ENCODE measurements around the gene PLLP. TPM values are rescaled to one million over a fixed set of nuclear protein-coding genes. Genes with fewer than 3 reads are reported as not detected.

Gene PLLP
- polyA plus RNA-seq, 1 donor (not counting 4 experiments of a cell fraction or from before 2014, with no cell fraction given): 8.7 TPM

DNA sequence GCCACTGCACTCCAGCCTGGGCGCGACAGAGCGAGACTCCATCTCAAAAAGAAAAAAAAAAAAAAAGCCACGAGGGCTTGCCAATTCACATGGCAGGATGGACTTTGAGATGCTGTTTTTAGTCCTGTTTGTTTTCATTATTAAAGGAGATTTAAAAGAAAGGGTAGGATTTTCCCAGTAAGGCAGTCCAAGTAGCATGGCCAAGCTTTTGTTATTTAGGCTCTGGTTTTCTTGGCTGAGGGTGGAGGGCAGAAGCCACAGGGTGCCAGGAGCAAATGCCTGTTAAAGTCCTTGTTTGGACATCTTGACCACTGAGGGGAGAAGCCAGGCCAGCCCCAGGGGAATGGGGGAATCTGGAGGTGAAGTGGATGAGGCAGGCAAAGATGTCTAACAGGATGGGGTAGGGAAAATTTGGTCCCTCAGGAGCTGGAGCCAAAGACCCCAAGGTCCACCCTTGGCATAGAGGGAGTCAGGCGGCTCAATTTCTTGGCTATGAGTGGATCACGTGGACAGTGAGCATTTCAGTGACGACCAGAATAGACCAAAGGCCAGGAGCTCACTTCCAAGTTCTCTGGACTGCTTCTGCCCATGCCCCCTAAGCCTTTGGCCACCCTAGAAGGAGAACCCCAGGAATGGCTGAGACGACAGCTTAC is 20.8 kb upstream of the PLLP start:
- no peak overlapping the region for H3K27ac ChIP-seq (ENCODE audit: control insufficient read depth, insufficient read depth, low read length)
- no peak for TF ChIP-seq EZH2 (IDR thresholded peaks at IDR 0.05; ENCODE audit: low read length)
- TF ChIP-seq, protein P1, sequence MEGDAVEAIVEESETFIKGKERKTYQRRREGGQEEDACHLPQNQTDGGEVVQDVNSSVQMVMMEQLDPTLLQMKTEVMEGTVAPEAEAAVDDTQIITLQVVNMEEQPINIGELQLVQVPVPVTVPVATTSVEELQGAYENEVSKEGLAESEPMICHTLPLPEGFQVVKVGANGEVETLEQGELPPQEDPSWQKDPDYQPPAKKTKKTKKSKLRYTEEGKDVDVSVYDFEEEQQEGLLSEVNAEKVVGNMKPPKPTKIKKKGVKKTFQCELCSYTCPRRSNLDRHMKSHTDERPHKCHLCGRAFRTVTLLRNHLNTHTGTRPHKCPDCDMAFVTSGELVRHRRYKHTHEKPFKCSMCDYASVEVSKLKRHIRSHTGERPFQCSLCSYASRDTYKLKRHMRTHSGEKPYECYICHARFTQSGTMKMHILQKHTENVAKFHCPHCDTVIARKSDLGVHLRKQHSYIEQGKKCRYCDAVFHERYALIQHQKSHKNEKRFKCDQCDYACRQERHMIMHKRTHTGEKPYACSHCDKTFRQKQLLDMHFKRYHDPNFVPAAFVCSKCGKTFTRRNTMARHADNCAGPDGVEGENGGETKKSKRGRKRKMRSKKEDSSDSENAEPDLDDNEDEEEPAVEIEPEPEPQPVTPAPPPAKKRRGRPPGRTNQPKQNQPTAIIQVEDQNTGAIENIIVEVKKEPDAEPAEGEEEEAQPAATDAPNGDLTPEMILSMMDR (optimal IDR thresholded peaks at IDR 0.05 in 1 of 3, IDR thresholded peaks at IDR 0.05 in 1 of 3, conservative IDR thresholded peaks at IDR 0.05 in 1 of 3; ENCODE audit: extremely low read depth in 1 of 3, insufficient read depth in 2 of 3, low read length in 3 of 3): no peak
- H3K4me2 ChIP-seq (ENCODE audit: control insufficient read depth, extremely low read depth, insufficient read depth, low read depth, low read length): no peak overlapping the region
- H3K9me1 ChIP-seq (ENCODE audit: control insufficient read depth, extremely low read depth, insufficient read depth, low read length): no peaks in the 10 kb centered on the region
- FAIRE-seq (no peak), DNase-seq (ENCODE audit: low read depth, low spot score) (no peak)
- H2AFZ ChIP-seq (ENCODE audit: control insufficient read depth, low read length): no peak overlapping the region
- no peak overlapping the region for H3K9ac ChIP-seq (ENCODE audit: control insufficient read depth, extremely low read depth, insufficient read depth, low read length)
- dilution Hi-C loops (cut with MboI; ENCODE audit: extremely low pct_ligation_motif_present, low sequenced_read_pairs): loop anchor here (5.0 kb wide), 1 partner anchor 112 kb away; no protein-coding TSS in a partner anchor
- peaks cover 8% of the 10 kb centered on the region for H3K4me1 ChIP-seq (ENCODE audit: control insufficient read depth, extremely low read depth, insufficient read depth, low read length)
- H3K9me3 ChIP-seq (ENCODE audit: control insufficient read depth, low read depth, low read length): no peaks in the 10 kb centered on the region
- no peaks in the 10 kb centered on the region for H4K20me1 ChIP-seq (ENCODE audit: control insufficient read depth, extremely low read depth, insufficient read depth, low read length)
- no peaks in the 10 kb centered on the region for H3K79me2 ChIP-seq (ENCODE audit: control insufficient read depth, insufficient read depth, low read length)
- H3K4me3 ChIP-seq (ENCODE audit: control insufficient read depth in 2 of 3, extremely low read depth in 1 of 3, insufficient read depth in 2 of 3, low read depth in 1 of 3, low read length in 3 of 3): no peak overlapping the region
- H3K27me3 ChIP-seq (ENCODE audit: control insufficient read depth, extremely low read depth, insufficient read depth, low read length): peaks cover 5% of the 10 kb centered on the region
- no peaks in the 10 kb centered on the region for H3K36me3 ChIP-seq (ENCODE audit: control insufficient read depth in 2 of 2, extremely low read depth in 1 of 2, insufficient read depth in 2 of 2, low read length in 2 of 2)

DNA sequence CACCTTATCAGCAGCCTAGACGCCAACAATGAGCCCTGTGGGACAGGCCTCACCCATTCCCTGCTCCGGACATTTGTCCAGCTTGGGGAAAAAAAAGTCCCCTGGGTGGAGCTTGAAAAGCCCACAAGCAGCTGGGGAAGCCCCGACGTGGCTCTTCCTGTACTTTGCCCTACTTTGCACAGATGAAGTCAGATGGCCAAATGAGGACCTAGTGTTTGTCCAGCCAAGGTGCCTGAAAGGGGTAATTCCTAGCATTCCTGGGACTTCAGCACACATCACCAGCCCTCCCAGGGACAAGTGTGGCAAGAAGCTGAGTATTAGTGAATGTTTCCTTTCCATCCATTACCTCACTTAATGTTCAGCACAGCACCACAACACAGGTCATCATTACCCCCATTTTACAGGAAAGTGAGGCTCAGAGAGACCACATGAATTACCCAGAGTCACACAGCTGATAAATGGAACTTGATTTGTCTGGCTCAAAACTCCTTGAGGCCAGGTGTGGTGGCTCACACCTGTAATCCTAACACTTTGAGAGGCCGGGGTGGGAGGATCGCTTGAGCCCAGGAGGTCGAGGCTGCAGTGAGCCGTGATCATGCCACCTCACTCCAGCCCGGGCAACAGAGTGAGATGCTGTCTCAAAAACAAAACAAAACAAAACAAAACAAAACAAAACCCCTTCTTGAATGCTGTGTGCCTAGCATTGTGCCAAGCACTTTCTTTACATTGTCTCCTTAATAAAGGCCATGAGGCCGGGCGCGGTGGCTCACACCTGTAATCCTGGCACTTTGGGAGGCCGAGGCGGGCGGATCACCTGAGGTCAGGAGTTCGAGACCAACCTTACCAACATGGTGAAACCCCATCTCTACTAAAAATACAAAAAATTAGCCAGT is 19.9 kb upstream of the PLLP start:
- Histone ChIP-seq H4K20me1 (ENCODE audit: control insufficient read depth, extremely low read depth, insufficient read depth, low read length) (no peaks in the 10 kb centered on the region), H3K4me1 (ENCODE audit: control insufficient read depth, extremely low read depth, insufficient read depth, low read length) (peaks cover 8% of the 10 kb centered on the region), H3K4me2 (ENCODE audit: control insufficient read depth, extremely low read depth, insufficient read depth, low read depth, low read length) (no peak overlapping the region), H3K9me1 (ENCODE audit: control insufficient read depth, extremely low read depth, insufficient read depth, low read length) (no peaks in the 10 kb centered on the region), H2AFZ (ENCODE audit: control insufficient read depth, low read length) (no peak overlapping the region), H3K9ac (ENCODE audit: control insufficient read depth, extremely low read depth, insufficient read depth, low read length) (no peak overlapping the region), H3K4me3 (ENCODE audit: control insufficient read depth in 2 of 3, extremely low read depth in 1 of 3, insufficient read depth in 2 of 3, low read depth in 1 of 3, low read length in 3 of 3) (no peak overlapping the region), H3K9me3 (ENCODE audit: control insufficient read depth, low read depth, low read length) (no peaks in the 10 kb centered on the region), H3K36me3 (ENCODE audit: control insufficient read depth in 2 of 2, extremely low read depth in 1 of 2, insufficient read depth in 2 of 2, low read length in 2 of 2) (no peaks in the 10 kb centered on the region), H3K27ac (ENCODE audit: control insufficient read depth, insufficient read depth, low read length) (no peak overlapping the region), H3K27me3 (ENCODE audit: control insufficient read depth, extremely low read depth, insufficient read depth, low read length) (peaks cover 5% of the 10 kb centered on the region), H3K79me2 (ENCODE audit: control insufficient read depth, insufficient read depth, low read length) (no peaks in the 10 kb centered on the region)
- dilution Hi-C loops (cut with MboI; ENCODE audit: extremely low pct_ligation_motif_present, low sequenced_read_pairs): loop anchor here (5.0 kb wide), 1 partner anchor 113 kb away; no protein-coding TSS in a partner anchor
- FAIRE-seq: no peak
- DNase-seq (ENCODE audit: low read depth, low spot score): no peak
- TF ChIP-seq EZH2 (IDR thresholded peaks at IDR 0.05; ENCODE audit: low read length): no peak
- TF ChIP-seq, protein P1 (optimal IDR thresholded peaks at IDR 0.05 in 1 of 3, IDR thresholded peaks at IDR 0.05 in 1 of 3, conservative IDR thresholded peaks at IDR 0.05 in 1 of 3; ENCODE audit: extremely low read depth in 1 of 3, insufficient read depth in 2 of 3, low read length in 3 of 3): no peak
